NCI-H748 treated with DMSO at 0.1 percent for 48 hours (cell line): ENCODE measurements around the gene ZIC1.

Source experiments
- DNase-seq: peaks from one replicate; lab custom pipeline; 2025; lab: John Stamatoyannopoulos, UW

ZIC1 gene

GRCh38 chr3:147410116-147410525 lies 956 bp downstream of the ZIC1 start:
- DNase-seq = no peak

- DNase-seq = no peak
Observed at GRCh38 chr3:147410526-147411237, 1.5 kb downstream of the ZIC1 start.

GRCh38 chr3:147411238-147411814 lies 2.2 kb downstream of the ZIC1 start:
- DNase-seq = no peak

- no peak for DNase-seq
Observed at GRCh38 chr3:147411815-147412241, 2.7 kb downstream of the ZIC1 start.

- DNase-seq = no peak
Observed at GRCh38 chr3:147412261-147412916, 3.2 kb downstream of the ZIC1 start.

GRCh38 chr3:147412917-147413685 lies 3.9 kb downstream of the ZIC1 start:
- DNase-seq = no peak

- DNase-seq = no peak
Observed at GRCh38 chr3:147413686-147414389, 4.7 kb downstream of the ZIC1 start.

- DNase-seq = no peak
Observed at GRCh38 chr3:147414390-147415138, 5.4 kb downstream of the ZIC1 start.

GRCh38 chr3:147415286-147415685 lies 6.1 kb downstream of the ZIC1 start:
- DNase-seq = no peak

GRCh38 chr3:147415874-147416273 lies 6.7 kb downstream of the ZIC1 start:
- DNase-seq = no peak

GRCh38 chr3:147416931-147417330 lies 7.8 kb downstream of the ZIC1 start:
- DNase-seq = no peak

GRCh38 chr3:147417551-147418295 lies 8.6 kb downstream of the ZIC1 start:
- DNase-seq = no peak

GRCh38 chr3:147418371-147418781 lies 9.2 kb downstream of the ZIC1 start:
- no peak for DNase-seq

- no peak for DNase-seq
Observed at GRCh38 chr3:147418808-147419701, 9.9 kb downstream of the ZIC1 start.

- no peak for DNase-seq
Observed at GRCh38 chr3:147419781-147420224, 10.6 kb downstream of the ZIC1 start.

GRCh38 chr3:147420353-147421183 lies 11.4 kb downstream of the ZIC1 start:
- no peak for DNase-seq

- DNase-seq = no peak
Observed at GRCh38 chr3:147421184-147421912, 12.2 kb downstream of the ZIC1 start.

- no peak for DNase-seq
Observed at GRCh38 chr3:147422196-147422595, 13.0 kb downstream of the ZIC1 start.
